Measurements from ENCODE around the gene DPH5.

DNA sequence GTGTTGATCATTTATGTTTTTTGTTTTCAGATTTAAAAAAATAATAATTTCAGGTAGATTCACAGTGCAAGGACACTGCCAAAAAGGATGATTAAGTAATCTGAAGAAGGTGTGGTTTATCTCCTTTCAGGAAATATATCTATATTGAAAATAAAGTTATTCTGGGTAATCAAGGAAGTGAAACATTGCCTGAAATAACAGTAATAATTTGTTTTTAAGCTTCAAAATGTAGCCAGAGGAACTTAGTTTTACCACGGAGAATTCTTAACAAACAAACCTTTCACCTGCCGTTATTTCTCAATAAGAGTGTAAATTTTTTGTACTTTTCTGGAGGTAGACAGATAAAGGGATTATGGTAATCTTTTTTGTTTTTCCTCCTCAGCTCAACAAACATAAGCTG lies 2.9 kb upstream of the DPH5 start:
- TF ChIP-seq, protein P1, sequence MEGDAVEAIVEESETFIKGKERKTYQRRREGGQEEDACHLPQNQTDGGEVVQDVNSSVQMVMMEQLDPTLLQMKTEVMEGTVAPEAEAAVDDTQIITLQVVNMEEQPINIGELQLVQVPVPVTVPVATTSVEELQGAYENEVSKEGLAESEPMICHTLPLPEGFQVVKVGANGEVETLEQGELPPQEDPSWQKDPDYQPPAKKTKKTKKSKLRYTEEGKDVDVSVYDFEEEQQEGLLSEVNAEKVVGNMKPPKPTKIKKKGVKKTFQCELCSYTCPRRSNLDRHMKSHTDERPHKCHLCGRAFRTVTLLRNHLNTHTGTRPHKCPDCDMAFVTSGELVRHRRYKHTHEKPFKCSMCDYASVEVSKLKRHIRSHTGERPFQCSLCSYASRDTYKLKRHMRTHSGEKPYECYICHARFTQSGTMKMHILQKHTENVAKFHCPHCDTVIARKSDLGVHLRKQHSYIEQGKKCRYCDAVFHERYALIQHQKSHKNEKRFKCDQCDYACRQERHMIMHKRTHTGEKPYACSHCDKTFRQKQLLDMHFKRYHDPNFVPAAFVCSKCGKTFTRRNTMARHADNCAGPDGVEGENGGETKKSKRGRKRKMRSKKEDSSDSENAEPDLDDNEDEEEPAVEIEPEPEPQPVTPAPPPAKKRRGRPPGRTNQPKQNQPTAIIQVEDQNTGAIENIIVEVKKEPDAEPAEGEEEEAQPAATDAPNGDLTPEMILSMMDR (conservative IDR thresholded peaks at IDR 0.05; ENCODE audit: low read depth, low read length), result no peak
- no peak for TF ChIP-seq POLR2A (IDR thresholded peaks at IDR 0.05; ENCODE audit: low read depth, low read length)
